Measurements from ENCODE around the gene PGP.

- TF ChIP-seq, protein P1, sequence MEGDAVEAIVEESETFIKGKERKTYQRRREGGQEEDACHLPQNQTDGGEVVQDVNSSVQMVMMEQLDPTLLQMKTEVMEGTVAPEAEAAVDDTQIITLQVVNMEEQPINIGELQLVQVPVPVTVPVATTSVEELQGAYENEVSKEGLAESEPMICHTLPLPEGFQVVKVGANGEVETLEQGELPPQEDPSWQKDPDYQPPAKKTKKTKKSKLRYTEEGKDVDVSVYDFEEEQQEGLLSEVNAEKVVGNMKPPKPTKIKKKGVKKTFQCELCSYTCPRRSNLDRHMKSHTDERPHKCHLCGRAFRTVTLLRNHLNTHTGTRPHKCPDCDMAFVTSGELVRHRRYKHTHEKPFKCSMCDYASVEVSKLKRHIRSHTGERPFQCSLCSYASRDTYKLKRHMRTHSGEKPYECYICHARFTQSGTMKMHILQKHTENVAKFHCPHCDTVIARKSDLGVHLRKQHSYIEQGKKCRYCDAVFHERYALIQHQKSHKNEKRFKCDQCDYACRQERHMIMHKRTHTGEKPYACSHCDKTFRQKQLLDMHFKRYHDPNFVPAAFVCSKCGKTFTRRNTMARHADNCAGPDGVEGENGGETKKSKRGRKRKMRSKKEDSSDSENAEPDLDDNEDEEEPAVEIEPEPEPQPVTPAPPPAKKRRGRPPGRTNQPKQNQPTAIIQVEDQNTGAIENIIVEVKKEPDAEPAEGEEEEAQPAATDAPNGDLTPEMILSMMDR (IDR thresholded peaks at IDR 0.05; ENCODE audit: borderline replicate concordance, extremely low read depth, low read length, poor library complexity, severe bottlenecking) = no peak
- TF ChIP-seq EZH2 (IDR thresholded peaks at IDR 0.05; ENCODE audit: borderline replicate concordance, low read depth, low read length, severe bottlenecking) = no peak
These were observed 20.3 kb downstream of the PGP start for GRCh38 chr16:2194166-2194834.

All from DND-41 (cell line).